OCI-LY3 (cell line): Measurements from ENCODE around the gene ARRB2.

Source experiments
- CTCF ChIP-seq: fragments of 200-600, 300-600 bp; sonication (generic); IDR thresholded peaks from 2 replicates; pipeline ENCODE4 v1.5.1; 2014; ENCODE audit warnings: antibody characterized with exemption, low read length, low read depth
- EZH2phosphoT487 ChIP-seq: fragments of 200-600 bp; shearing (Covaris generic); IDR thresholded peaks from 2 replicates; pipeline ENCODE4 v1.6.1; 2018; ENCODE audit warnings: antibody characterized with exemption, mixed run types, low read depth

- TF ChIP-seq CTCF (no peak), EZH2phosphoT487 (no peak)
Observed at GRCh38 chr17:4740584-4740983, 30.2 kb downstream of the ARRB2 start.
